BJ (cell line): Measurements from ENCODE around the gene PFKFB2. TPM values are rescaled to one million over a fixed set of nuclear protein-coding genes. Genes with fewer than 3 reads are reported as not detected.

ENCODE experiments used
- CTCF ChIA-PET: fragments of 350-600 bp; formaldehyde crosslinking; extraction: SDS; loops from one replicate; lab custom pipeline; 2021; ENCODE audit warnings: antibody characterized with exemption, inconsistent platforms; lab: Yijun Ruan, JAX
- POLR2A ChIA-PET: fragments of 300-600 bp; sonication (Branson Sonifier 250); formaldehyde crosslinking; extraction: SDS; loops from one replicate; lab custom pipeline; 2021; ENCODE audit warnings: antibody characterized with exemption; lab: Charles Lee
- DNase-seq: peaks from one replicate; pipeline ENCODE4 v3.0.0-alpha.2; 2011; ENCODE audit warnings: low read depth
- H3K27me3 ChIP-seq: 2 replicates; pipeline ENCODE4 v1.6.0; 2011; ENCODE audit warnings: low read length; ENCODE audit not compliant: control insufficient read depth, insufficient read depth
- H3K36me3 ChIP-seq: 2 replicates; pipeline ENCODE4 v1.5.1; 2011; ENCODE audit warnings: low read length; ENCODE audit not compliant: control insufficient read depth, insufficient read depth
- H3K4me3 ChIP-seq: 2 replicates; pipeline ENCODE4 v1.5.1; 2011; ENCODE audit warnings: low read depth, mild to moderate bottlenecking, control low read depth, low read length
- CTCF ChIP-seq: IDR thresholded peaks from 2 replicates; pipeline ENCODE4 v1.5.1; 2011; ENCODE audit warnings: low read depth, mild to moderate bottlenecking, control low read depth, inconsistent platforms, low read length, moderate library complexity; ENCODE audit not compliant: insufficient read depth
- polyA plus RNA-seq: library from polyadenylated mRNA; depleted of rRNA; stranded (reverse); fragments of >200 nt; gene quantifications from 2 replicates; pipeline ENCODE4 v1.2.3, GENCODE V29; 2011

PFKFB2 gene
- polyA plus RNA-seq, 1 experiment: 1.5 TPM

DNA sequence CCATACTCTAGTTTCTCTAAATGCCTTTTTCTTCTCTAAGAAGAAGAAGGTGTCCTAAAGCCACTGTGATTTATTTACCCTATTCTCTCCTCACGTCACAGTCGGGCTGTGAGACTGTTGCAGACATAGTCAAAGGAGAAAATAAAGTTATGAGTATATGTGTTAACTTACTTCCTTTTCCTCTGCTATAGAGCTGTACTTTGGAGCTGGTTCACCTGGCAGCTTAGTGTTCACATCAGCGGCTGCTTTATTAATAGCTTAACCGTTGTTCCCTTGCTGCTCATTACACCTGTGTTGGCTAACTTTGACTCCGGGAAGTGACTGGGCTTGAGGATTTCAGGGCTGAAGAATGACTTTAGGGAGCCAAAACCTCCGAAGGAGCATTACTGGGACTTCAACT is 3.6 kb downstream of the PFKFB2 start:
- ChIA-PET POLR2A (no interaction called here), CTCF (interaction anchor here (1.1 kb wide), 1 partner anchor 265 kb away, joined by 3 read pairs; the partner anchor contains the start of gene CD55)
- H3K27me3 ChIP-seq: no peaks in the 10 kb centered on the region
- no peak for DNase-seq
- no peaks in the 10 kb centered on the region for H3K36me3 ChIP-seq
- TF ChIP-seq CTCF: no peak
- no peak overlapping the region for H3K4me3 ChIP-seq

DNA sequence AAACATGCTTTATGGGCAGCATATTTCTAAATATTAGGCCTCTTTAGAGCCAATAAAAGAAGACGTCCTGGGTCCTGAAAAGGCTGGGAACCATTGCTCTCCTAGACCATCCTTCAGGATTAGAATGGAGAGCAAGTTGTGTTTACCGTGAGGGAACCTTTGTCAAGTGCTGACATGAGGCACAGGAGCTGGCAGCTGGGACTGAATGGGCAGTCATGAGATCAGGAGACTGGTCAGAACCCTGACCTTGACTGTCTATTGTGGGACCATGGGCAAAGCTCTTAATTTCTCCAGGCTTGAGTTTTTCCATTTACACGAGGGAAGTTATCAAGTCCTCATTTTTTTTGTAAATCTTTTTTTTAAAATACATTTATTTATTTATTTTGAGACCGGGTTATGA is 5.2 kb downstream of the PFKFB2 start:
- H3K27me3 ChIP-seq: no peaks in the 10 kb centered on the region
- no peak for DNase-seq
- no peak for TF ChIP-seq CTCF
- ChIA-PET POLR2A (no interaction called here), CTCF (interaction anchor here (2.0 kb wide), 1 partner anchor 10 kb away, joined by 5 read pairs; no protein-coding TSS in a partner anchor)
- no peaks in the 10 kb centered on the region for H3K36me3 ChIP-seq
- H3K4me3 ChIP-seq: no peak overlapping the region

GRCh38 chr1:207058878-207059867 is 6.1 kb downstream of the PFKFB2 start:
- Histone ChIP-seq H3K4me3 (no peak overlapping the region), H3K27me3 (no peaks in the 10 kb centered on the region), H3K36me3 (no peaks in the 10 kb centered on the region)
- TF ChIP-seq CTCF: no peak
- no peak for DNase-seq
- ChIA-PET CTCF (interaction anchor here (1.0 to 2.0 kb wide), 2 partner anchors 8 to 11 kb away, joined by 3 to 5 read pairs; no protein-coding TSS in a partner anchor), POLR2A (no interaction called here)

DNA sequence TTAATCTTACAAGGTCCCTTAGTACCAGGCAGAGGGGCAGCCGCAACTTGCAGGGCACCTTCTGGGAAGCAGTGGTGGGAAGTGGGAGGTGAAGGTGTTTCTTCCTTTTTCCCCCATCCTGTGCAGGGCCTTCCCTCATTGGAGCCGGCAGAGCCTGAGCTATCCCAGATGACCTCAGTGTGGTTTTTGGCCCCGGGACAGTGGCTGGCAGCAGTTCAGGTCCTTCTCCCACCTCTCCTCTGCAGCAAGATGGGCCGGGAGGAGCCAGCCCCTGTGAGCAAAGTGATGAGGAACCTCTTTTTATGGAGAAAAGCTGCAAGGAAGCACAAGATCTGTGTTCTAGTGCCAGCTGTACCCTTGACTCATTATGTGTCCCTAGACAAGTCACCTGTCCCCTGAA is 6.8 kb downstream of the PFKFB2 start:
- DNase-seq: no peak
- POLR2A ChIA-PET: no interaction called here
- H3K36me3 ChIP-seq: no peaks in the 10 kb centered on the region
- CTCF ChIA-PET: interaction anchor here (0.8 to 1.0 kb wide), 2 partner anchors 8 to 18 kb away, joined by 3 to 4 read pairs; no protein-coding TSS in a partner anchor
- no peaks in the 10 kb centered on the region for H3K27me3 ChIP-seq
- no peak for TF ChIP-seq CTCF
- H3K4me3 ChIP-seq: no peak overlapping the region

DNA sequence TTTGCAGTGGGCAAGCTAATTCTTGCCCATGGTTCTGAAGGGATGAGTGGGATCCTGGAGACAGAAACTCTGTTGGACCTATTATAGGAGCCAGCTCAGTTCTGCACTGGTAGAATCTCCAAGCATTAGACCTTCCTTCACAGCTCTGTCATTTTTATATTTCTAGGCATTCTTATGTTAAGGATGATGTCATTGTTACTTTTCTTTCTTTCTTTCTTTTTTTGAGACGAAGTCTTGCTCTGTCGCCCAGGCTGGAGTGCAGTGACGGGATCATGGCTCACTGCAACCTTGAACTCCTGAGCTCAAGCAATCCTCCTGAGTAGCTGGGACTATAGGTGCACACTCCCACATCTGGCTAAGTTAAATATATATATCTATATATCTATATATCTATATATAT is 7.5 kb downstream of the PFKFB2 start:
- ChIA-PET POLR2A (no interaction called here), CTCF (interaction anchor here (0.8 kb wide), 1 partner anchor 18 kb away, joined by 4 read pairs; no protein-coding TSS in a partner anchor)
- Histone ChIP-seq H3K4me3 (no peak overlapping the region), H3K27me3 (no peaks in the 10 kb centered on the region), H3K36me3 (no peaks in the 10 kb centered on the region)
- DNase-seq: no peak
- no peak for TF ChIP-seq CTCF
